Liver (tissue), 9 donors: ENCODE data around the gene NET1. TPM values are rescaled to one million over a fixed set of nuclear protein-coding genes. Genes with fewer than 3 reads are reported as not detected.
A peak's percentile ranks its signal among the peaks of the same experiment; 100 is the strongest.

Experiments
- DNase-seq: peaks from one replicate; pipeline ENCODE4 v3.0.0-alpha.2; 2017; ENCODE audit warnings: low spot score
- H3K27ac ChIP-seq, 2 donors: one replicate each; pipeline ENCODE4 v1.7.0; 2013; ENCODE audit warnings: inconsistent platforms in 2 of 2, low read length in 2 of 2, control low read depth in 1 of 2, low read depth in 1 of 2, mild to moderate bottlenecking in 1 of 2
- H3K27me3 ChIP-seq, 4 donors: one replicate each; pipeline versions ENCODE4 v1.6.1 to v1.7.0; 2013; ENCODE audit warnings: low read length in 3 of 4, inconsistent platforms in 1 of 4, mild to moderate bottlenecking in 1 of 4, moderate library complexity in 1 of 4; ENCODE audit not compliant: control insufficient read depth in 4 of 4, insufficient read depth in 4 of 4
- H3K36me3 ChIP-seq, 4 donors: one replicate each; pipeline versions ENCODE4 v1.6.1 to v1.7.0; 2013; ENCODE audit warnings: low read length in 3 of 4, mild to moderate bottlenecking in 3 of 4, low read depth in 1 of 4, moderate library complexity in 1 of 4; ENCODE audit not compliant: control insufficient read depth in 4 of 4, insufficient read depth in 3 of 4
- H3K4me1 ChIP-seq, 4 donors: one replicate each; pipeline versions ENCODE4 v1.6.1 to v1.7.0; 2013; ENCODE audit warnings: low read length in 3 of 4, mild to moderate bottlenecking in 3 of 4, moderate library complexity in 1 of 4; ENCODE audit not compliant: control insufficient read depth in 4 of 4, insufficient read depth in 4 of 4
- H3K4me3 ChIP-seq, 3 donors: one replicate each; pipeline versions ENCODE4 v1.6.1 to v1.7.0; 2013; ENCODE audit warnings: low read length in 3 of 3, control low read depth in 1 of 3, low read depth in 1 of 3, mild to moderate bottlenecking in 1 of 3
- H3K9ac ChIP-seq, 2 donors: one replicate each; pipeline ENCODE4 v1.7.0; 2013; ENCODE audit warnings: low read length in 2 of 2, mild to moderate bottlenecking in 2 of 2, moderate library complexity in 2 of 2, control low read depth in 1 of 2, low read depth in 1 of 2
- H3K9me3 ChIP-seq, 4 donors: one replicate each; pipeline versions ENCODE4 v1.6.1 to v1.7.0; 2013; ENCODE audit warnings: low read length in 3 of 4; ENCODE audit not compliant: control insufficient read depth in 4 of 4
- CTCF ChIP-seq: fragments of 150-350 bp; IDR thresholded peaks from 2 replicates; pipeline ENCODE4 v1.5.1; 2017; ENCODE audit warnings: improper control_type of control experiment, low read depth, low read length; ENCODE audit not compliant: missing input control
- EGR1 ChIP-seq, 2 donors: IDR thresholded peaks; 2 replicates each; pipeline ENCODE4 v1.6.1; 2016 to 2018; ENCODE audit warnings: antibody characterized with exemption in 2 of 2, low read depth in 2 of 2
- FOXA1 ChIP-seq: IDR thresholded peaks from 2 replicates; pipeline ENCODE4 v1.6.1; 2016; ENCODE audit warnings: antibody characterized with exemption
- FOXA2 ChIP-seq: IDR thresholded peaks from 2 replicates; pipeline ENCODE4 v1.6.1; 2016; ENCODE audit warnings: antibody characterized with exemption
- GABPA ChIP-seq, 2 donors: IDR thresholded peaks in 1 of 2; conservative IDR thresholded peaks in 1 of 2; 2 replicates each; pipeline ENCODE4 v1.6.1; 2016; ENCODE audit warnings: antibody characterized with exemption in 2 of 2, mild to moderate bottlenecking in 1 of 2, moderate library complexity in 1 of 2
- HNF4A ChIP-seq, 2 donors: conservative IDR thresholded peaks; 2 replicates each; pipeline ENCODE4 v1.6.1; 2016; ENCODE audit warnings: antibody characterized with exemption in 2 of 2, mild to moderate bottlenecking in 2 of 2
- HNF4G ChIP-seq: IDR thresholded peaks from 2 replicates; pipeline ENCODE4 v1.6.1; 2016; ENCODE audit warnings: antibody characterized with exemption
- JUND ChIP-seq, 2 donors: IDR thresholded peaks; 2 replicates each; pipeline ENCODE4 v1.6.1; 2016; ENCODE audit warnings: antibody characterized with exemption in 2 of 2
- RAD21 ChIP-seq, 2 donors: IDR thresholded peaks; 2 replicates each; pipeline ENCODE4 v1.6.1; 2016; ENCODE audit warnings: antibody characterized with exemption in 2 of 2, mild to moderate bottlenecking in 2 of 2
- RXRA ChIP-seq, 2 donors: IDR thresholded peaks; 2 replicates each; pipeline ENCODE4 v1.6.1; 2017 to 2018; ENCODE audit warnings: antibody characterized with exemption in 2 of 2, mild to moderate bottlenecking in 1 of 2
- SP1 ChIP-seq: IDR thresholded peaks from 2 replicates; pipeline ENCODE4 v1.6.1; 2018; ENCODE audit warnings: antibody characterized with exemption, mild to moderate bottlenecking
- TAF1 ChIP-seq: conservative IDR thresholded peaks from 2 replicates; pipeline ENCODE4 v1.6.1; 2016; ENCODE audit warnings: antibody characterized with exemption, mild to moderate bottlenecking
- YY1 ChIP-seq: IDR thresholded peaks from 2 replicates; pipeline ENCODE4 v1.6.1; 2016; ENCODE audit warnings: antibody characterized with exemption, mild to moderate bottlenecking
- ZBTB33 ChIP-seq: IDR thresholded peaks from 2 replicates; pipeline ENCODE4 v1.6.1; 2016; ENCODE audit warnings: antibody characterized with exemption
- WGBS: extraction: QIAGEN DNeasy Blood & Tissue Kit; methylation state at CpG from one replicate; pipeline ENCODE4 v1.1.7; 2013; 5-methylcytosine and 5-hydroxymethylcytosine counted together
- polyA plus RNA-seq, 2 donors: library from polyadenylated mRNA; stranded (reverse) in 1 of 2; unstranded in 1 of 2; fragments of 200-250 nt in 1 of 2; fragments of >200 nt in 1 of 2; fragmentation: Nextera tagmentation in 1 of 2; extraction: Ambion mirVana in 1 of 2; gene quantifications; one replicate each; pipeline versions ENCODE4 v1.2.1 to v1.2.3, GENCODE V29; 2013 to 2015
- total RNA-seq, 2 donors: library from RNA; depleted of rRNA; stranded (reverse); fragments of >200 nt; gene quantifications; one replicate each; pipeline ENCODE4 v1.2.3, GENCODE V29; 2014
- TF ChIP-seq, protein P1 (sequence below): IDR thresholded peaks from 2 replicates; pipeline ENCODE4 v1.6.1; 2016; ENCODE audit warnings: antibody characterized with exemption
- TF ChIP-seq, protein P2 (sequence below): IDR thresholded peaks from 2 replicates; pipeline ENCODE4 v1.6.1; 2016; ENCODE audit warnings: antibody characterized with exemption, mild to moderate bottlenecking
- donor health status: healthy.
- donor health status: healthy.
- donor health status: healthy.
- donor health status: healthy.
- donor health status: healthy.

The NET1 gene
- total and polyA plus RNA-seq, 4 donors = 16.2 to 38.6 (median 25.6) TPM

GRCh38 chr10:5478694-5479305, 66.4 kb downstream of the NET1 start:
- H3K36me3 ChIP-seq = no peaks in the 10 kb centered on the region
- 92% methylated on average over 18 of the region's 18 CpGs for WGBS
- no peak overlapping the region for H3K4me3 ChIP-seq
- no peaks in the 10 kb centered on the region for H3K9me3 ChIP-seq
- no peak overlapping the region for H3K9ac ChIP-seq
- no peaks in the 10 kb centered on the region for H3K4me1 ChIP-seq
- TF ChIP-seq RAD21 (IDR thresholded peaks at IDR 0.05) (no peak), EGR1 (IDR thresholded peaks at IDR 0.05; ENCODE audit: low read depth in 2 of 2) (no peak), FOXA1 (no peak), HNF4A (conservative IDR thresholded peaks at IDR 0.05) (no peak), GABPA (IDR thresholded peaks at IDR 0.05 in 1 of 2, conservative IDR thresholded peaks at IDR 0.05 in 1 of 2) (no peak), ZBTB33 (no peak), CTCF (no peak), JUND (IDR thresholded peaks at IDR 0.05) (no peak), RXRA (IDR thresholded peaks at IDR 0.05) (no peak)
- TF ChIP-seq, protein P1, sequence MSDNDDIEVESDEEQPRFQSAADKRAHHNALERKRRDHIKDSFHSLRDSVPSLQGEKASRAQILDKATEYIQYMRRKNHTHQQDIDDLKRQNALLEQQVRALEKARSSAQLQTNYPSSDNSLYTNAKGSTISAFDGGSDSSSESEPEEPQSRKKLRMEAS = no peak
- H3K27ac ChIP-seq = no peak overlapping the region
- H3K27me3 ChIP-seq = no peaks in the 10 kb centered on the region
- DNase-seq = no peak

- 84% methylated on average over 14 of the region's 14 CpGs for WGBS
- H3K27me3 ChIP-seq = no peaks in the 10 kb centered on the region
- no peaks in the 10 kb centered on the region for H3K36me3 ChIP-seq
- H3K27ac ChIP-seq = no peak overlapping the region
- peak; percentile 55 for DNase-seq
- no peak overlapping the region for H3K9ac ChIP-seq
- TF ChIP-seq ZBTB33 (no peak), RAD21 (IDR thresholded peaks at IDR 0.05) (no peak), HNF4G (no peak), CTCF (no peak), GABPA (IDR thresholded peaks at IDR 0.05 in 1 of 2, conservative IDR thresholded peaks at IDR 0.05 in 1 of 2) (no peak), HNF4A (conservative IDR thresholded peaks at IDR 0.05) (no peak), FOXA2 (no peak), TAF1 (no peak), SP1 (no peak), RXRA (IDR thresholded peaks at IDR 0.05) (no peak), EGR1 (IDR thresholded peaks at IDR 0.05; ENCODE audit: low read depth in 2 of 2) (no peak), FOXA1 (no peak), YY1 (no peak)
- TF ChIP-seq, protein P1 = no peak
- TF ChIP-seq, protein P2, sequence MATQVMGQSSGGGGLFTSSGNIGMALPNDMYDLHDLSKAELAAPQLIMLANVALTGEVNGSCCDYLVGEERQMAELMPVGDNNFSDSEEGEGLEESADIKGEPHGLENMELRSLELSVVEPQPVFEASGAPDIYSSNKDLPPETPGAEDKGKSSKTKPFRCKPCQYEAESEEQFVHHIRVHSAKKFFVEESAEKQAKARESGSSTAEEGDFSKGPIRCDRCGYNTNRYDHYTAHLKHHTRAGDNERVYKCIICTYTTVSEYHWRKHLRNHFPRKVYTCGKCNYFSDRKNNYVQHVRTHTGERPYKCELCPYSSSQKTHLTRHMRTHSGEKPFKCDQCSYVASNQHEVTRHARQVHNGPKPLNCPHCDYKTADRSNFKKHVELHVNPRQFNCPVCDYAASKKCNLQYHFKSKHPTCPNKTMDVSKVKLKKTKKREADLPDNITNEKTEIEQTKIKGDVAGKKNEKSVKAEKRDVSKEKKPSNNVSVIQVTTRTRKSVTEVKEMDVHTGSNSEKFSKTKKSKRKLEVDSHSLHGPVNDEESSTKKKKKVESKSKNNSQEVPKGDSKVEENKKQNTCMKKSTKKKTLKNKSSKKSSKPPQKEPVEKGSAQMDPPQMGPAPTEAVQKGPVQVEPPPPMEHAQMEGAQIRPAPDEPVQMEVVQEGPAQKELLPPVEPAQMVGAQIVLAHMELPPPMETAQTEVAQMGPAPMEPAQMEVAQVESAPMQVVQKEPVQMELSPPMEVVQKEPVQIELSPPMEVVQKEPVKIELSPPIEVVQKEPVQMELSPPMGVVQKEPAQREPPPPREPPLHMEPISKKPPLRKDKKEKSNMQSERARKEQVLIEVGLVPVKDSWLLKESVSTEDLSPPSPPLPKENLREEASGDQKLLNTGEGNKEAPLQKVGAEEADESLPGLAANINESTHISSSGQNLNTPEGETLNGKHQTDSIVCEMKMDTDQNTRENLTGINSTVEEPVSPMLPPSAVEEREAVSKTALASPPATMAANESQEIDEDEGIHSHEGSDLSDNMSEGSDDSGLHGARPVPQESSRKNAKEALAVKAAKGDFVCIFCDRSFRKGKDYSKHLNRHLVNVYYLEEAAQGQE = no peak
- no peaks in the 10 kb centered on the region for H3K9me3 ChIP-seq
- no peak overlapping the region for H3K4me3 ChIP-seq
- no peaks in the 10 kb centered on the region for H3K4me1 ChIP-seq
Observed at GRCh38 chr10:5479481-5480161, 67.3 kb downstream of the NET1 start.
